Glomerular visceral epithelial cell (primary cell): ENCODE data around the gene SEC61B.
"Not testable (repeated sequence)": the region's sequence is repeated elsewhere in the genome, so short reads cannot be mapped to it uniquely, and the experiment has no call there.

Experiments
- DNase-seq: peaks from one replicate; pipeline ENCODE4 v3.0.0-alpha.2; 2016; ENCODE audit errors: extremely low spot score

Gene SEC61B

GRCh38 chr9:99237356-99237755, 15.3 kb downstream of the SEC61B start:
- no peak for DNase-seq

GRCh38 chr9:99237849-99238248, 15.8 kb downstream of the SEC61B start:
- not testable (repeated sequence) for DNase-seq

- no peak for DNase-seq
These were observed 16.2 kb downstream of the SEC61B start for GRCh38 chr9:99238331-99238730.

GRCh38 chr9:99239341-99240060, 17.4 kb downstream of the SEC61B start:
- DNase-seq, result peak; percentile 59

GRCh38 chr9:99241106-99241505, 19.0 kb downstream of the SEC61B start:
- no peak for DNase-seq

- no peak for DNase-seq
These were observed 22.5 kb downstream of the SEC61B start for GRCh38 chr9:99244344-99245260.

- DNase-seq, result peak; percentile 71
These were observed 27.5 kb downstream of the SEC61B start for GRCh38 chr9:99249619-99250018.

GRCh38 chr9:99251157-99251556, 29.1 kb downstream of the SEC61B start:
- no peak for DNase-seq

- DNase-seq, result no peak
These were observed 31.1 kb downstream of the SEC61B start for GRCh38 chr9:99253134-99253533.

- peak; percentile 32 for DNase-seq
These were observed 31.8 kb downstream of the SEC61B start for GRCh38 chr9:99253772-99254431.

GRCh38 chr9:99255651-99256050, 33.6 kb downstream of the SEC61B start:
- DNase-seq, result no peak

GRCh38 chr9:99257723-99258389, 35.8 kb downstream of the SEC61B start:
- no peak for DNase-seq

- DNase-seq, result peak; percentile 56
These were observed 37.3 kb downstream of the SEC61B start for GRCh38 chr9:99259231-99259918.

- DNase-seq, result no peak
These were observed 39.8 kb downstream of the SEC61B start for GRCh38 chr9:99261923-99262322.

- DNase-seq, result no peak
These were observed 40.9 kb downstream of the SEC61B start for GRCh38 chr9:99262949-99263418.

- no peak for DNase-seq
These were observed 42.1 kb downstream of the SEC61B start for GRCh38 chr9:99264070-99264680.

GRCh38 chr9:99265691-99266090, 43.6 kb downstream of the SEC61B start:
- no peak for DNase-seq

GRCh38 chr9:99266255-99267023, 44.4 kb downstream of the SEC61B start:
- DNase-seq, result peak; percentile 75

GRCh38 chr9:99269416-99269815, 47.3 kb downstream of the SEC61B start:
- DNase-seq, result no peak

- no peak for DNase-seq
These were observed 48.4 kb downstream of the SEC61B start for GRCh38 chr9:99270491-99270890.
